CD4-positive, alpha-beta memory T cell (primary cell): ENCODE results near the gene STRN4. TPM values are rescaled to one million over a fixed set of nuclear protein-coding genes. Genes with fewer than 3 reads are reported as not detected.
A peak's percentile ranks its signal among the peaks of the same experiment; 100 is the strongest.

Experiments used
- CTCF ChIA-PET: fragments of 350-600 bp; sonication (Branson Sonifier 250); formaldehyde crosslinking; loops from one replicate; lab custom pipeline; 2021; ENCODE audit warnings: inconsistent platforms; ENCODE audit not compliant: partially characterized antibody; lab: Charles Lee
- POLR2A ChIA-PET: fragments of 350-600 bp; sonication (Branson Sonifier 250); formaldehyde crosslinking; loops from one replicate; lab custom pipeline; 2021; ENCODE audit not compliant: partially characterized antibody; lab: Charles Lee
- DNase-seq, 5 donors: peaks; one replicate each; pipeline versions ENCODE4 v3.0.0 to v3.0.0-alpha.2; 2020 to 2022; ENCODE audit warnings: mixed read lengths in 1 of 5
- H3K27ac ChIP-seq: one replicate; pipeline ENCODE4 v1.7.0; 2013; ENCODE audit warnings: low read depth, low read length
- H3K27me3 ChIP-seq: 2 replicates; pipeline ENCODE4 v1.7.0; 2013; ENCODE audit warnings: mild to moderate bottlenecking, low read length, moderate library complexity; ENCODE audit not compliant: insufficient read depth
- H3K36me3 ChIP-seq: 2 replicates; pipeline ENCODE4 v1.7.0; 2013; ENCODE audit warnings: mild to moderate bottlenecking, low read length, moderate library complexity; ENCODE audit not compliant: insufficient read depth
- H3K4me1 ChIP-seq: 2 replicates; pipeline ENCODE4 v1.7.0; 2013; ENCODE audit warnings: mild to moderate bottlenecking, low read length, moderate library complexity; ENCODE audit not compliant: insufficient read depth
- H3K4me3 ChIP-seq, 2 donors: one replicate each; pipeline ENCODE4 v1.7.0; 2013; ENCODE audit warnings: low read length in 2 of 2, mild to moderate bottlenecking in 1 of 2
- H3K9me3 ChIP-seq, 2 donors: one replicate each; pipeline ENCODE4 v1.7.0; 2013; ENCODE audit warnings: low read length in 2 of 2, control low read depth in 1 of 2; ENCODE audit not compliant: control insufficient read depth in 1 of 2
- H3K27ac Mint-ChIP-seq, 7 donors: one replicate each; pipeline ENCODE4 v1.8.0; 2020 to 2021; ENCODE audit warnings: mixed read lengths in 7 of 7, mild to moderate bottlenecking in 6 of 7, inconsistent platforms in 3 of 7, moderate library complexity in 3 of 7
- H3K27me3 Mint-ChIP-seq, 2 donors: one replicate each; pipeline ENCODE4 v1.8.0; 2020 to 2021; ENCODE audit warnings: mixed read lengths in 2 of 2
- H3K36me3 Mint-ChIP-seq, 2 donors: one replicate each; pipeline ENCODE4 v1.8.0; 2020 to 2021; ENCODE audit warnings: mixed read lengths in 2 of 2, inconsistent platforms in 1 of 2, mild to moderate bottlenecking in 1 of 2
- H3K4me1 Mint-ChIP-seq, 4 donors: one replicate each; pipeline ENCODE4 v1.8.0; 2020 to 2021; ENCODE audit warnings: mixed read lengths in 4 of 4, mild to moderate bottlenecking in 1 of 4
- H3K4me3 Mint-ChIP-seq, 8 donors: one replicate each; pipeline ENCODE4 v1.8.0; 2020 to 2021; ENCODE audit warnings: mixed read lengths in 8 of 8, mild to moderate bottlenecking in 7 of 8, moderate library complexity in 6 of 8, inconsistent platforms in 3 of 8
- H3K9me3 Mint-ChIP-seq, 8 donors: one replicate each; pipeline ENCODE4 v1.8.0; 2020 to 2021; ENCODE audit warnings: mixed read lengths in 8 of 8, mild to moderate bottlenecking in 5 of 8, inconsistent platforms in 3 of 8, moderate library complexity in 1 of 8
- intact Hi-C: fragments of 100-400 bp; cut with micrococcal nuclease; formaldehyde crosslinking; loops from one replicate; pipeline ENCODE4 v1.15.1; 2023
- polyA plus RNA-seq, 2 donors: library from polyadenylated mRNA; unstranded; fragments of 300-500 nt; fragmentation: Illumina TruSeq; gene quantifications; one replicate each; pipeline ENCODE4 v1.2.3, GENCODE V29; 2021
- total RNA-seq, 2 experiments: library from RNA; stranded (reverse); gene quantifications; one replicate each; pipeline ENCODE4 v1.2.3, GENCODE V29; 2021

The STRN4 gene
- total and polyA plus RNA-seq, 4 experiments from 2014 or later: 13.9 to 88.8 (median 52.1) TPM

GRCh38 chr19:46727757-46728156 lies 18.5 kb downstream of the STRN4 start:
- H3K4me3 Mint-ChIP-seq: no peak overlapping the region
- H3K36me3 Mint-ChIP-seq: peaks cover 22 to 76% of the 10 kb centered on the region in 2 donors
- ChIA-PET CTCF (interaction anchor here (0.8 to 6.1 kb wide), 16 partner anchors 11 to 198 kb away, joined by 3 to 173 read pairs (median 4); partner anchors contain the start of genes DACT3 and PRKD2), POLR2A (interaction anchor here (1.9 to 6.3 kb wide), 2 partner anchors 16 to 23 kb away, joined by 29 to 72 read pairs; partner anchors contain the start of gene PRKD2)
- Histone ChIP-seq H3K36me3 (peaks cover 72% of the 10 kb centered on the region), H3K27ac (no peak overlapping the region), H3K9me3 (no peaks in the 10 kb centered on the region), H3K4me1 (peaks cover 9% of the 10 kb centered on the region), H3K4me3 (no peak overlapping the region), H3K27me3 (no peaks in the 10 kb centered on the region)
- no peaks in the 10 kb centered on the region for H3K27me3 Mint-ChIP-seq
- no peak for DNase-seq
- H3K4me1 Mint-ChIP-seq: peaks cover 8 to 10% (median 9%) of the 10 kb centered on the region in 4 donors
- peaks cover 0 to 3% (median 0%) of the 10 kb centered on the region in 8 donors for H3K9me3 Mint-ChIP-seq
- intact Hi-C loops: loop anchor here (1.0 kb wide), 3 partner anchors 10 to 198 kb away; partner anchors contain the start of gene PRKD2
- no peak overlapping the region for H3K27ac Mint-ChIP-seq

DNA sequence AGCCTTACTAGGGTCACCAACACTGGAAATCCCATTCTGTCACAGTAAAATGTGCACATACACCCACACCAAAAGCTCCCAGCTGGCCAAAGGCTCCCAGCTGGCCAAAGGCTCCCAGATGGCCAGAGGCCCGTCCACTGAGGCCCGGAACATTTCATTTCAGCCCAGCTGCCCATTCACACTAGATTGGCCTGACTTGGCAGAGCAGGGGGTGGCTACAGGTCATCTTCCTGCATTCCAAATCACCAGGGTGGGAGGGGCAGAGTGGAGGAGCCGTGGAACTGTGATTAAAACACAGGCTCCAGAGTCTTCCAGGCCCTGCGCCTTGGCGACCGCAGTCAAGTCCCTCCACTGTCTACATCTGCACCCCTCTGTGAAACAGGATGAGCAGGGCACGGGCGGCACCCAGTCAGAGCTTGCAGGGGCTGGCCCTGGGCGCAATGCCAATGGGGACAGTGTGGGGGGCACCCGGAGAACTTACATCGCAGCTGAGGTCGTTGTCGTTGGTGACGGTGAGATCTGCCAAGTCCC lies 19.2 kb downstream of the STRN4 start:
- Mint-ChIP-seq H3K4me1 (peaks cover 8 to 10% (median 9%) of the 10 kb centered on the region in 4 donors), H3K4me3 (no peak overlapping the region), H3K9me3 (no peaks in the 10 kb centered on the region), H3K27me3 (no peaks in the 10 kb centered on the region), H3K27ac (no peak overlapping the region), H3K36me3 (peaks cover 20 to 76% of the 10 kb centered on the region in 2 donors)
- Histone ChIP-seq H3K4me3 (no peak overlapping the region), H3K4me1 (peaks cover 9% of the 10 kb centered on the region), H3K27ac (no peak overlapping the region), H3K9me3 (no peaks in the 10 kb centered on the region), H3K27me3 (no peaks in the 10 kb centered on the region), H3K36me3 (peaks cover 74% of the 10 kb centered on the region)
- no peak for DNase-seq
- POLR2A ChIA-PET: interaction anchor here (0.7 to 6.3 kb wide), 3 partner anchors 15 to 23 kb away, joined by 3 to 72 read pairs (median 3); partner anchors contain the start of gene PRKD2
- intact Hi-C loops: no loop called here
- CTCF ChIA-PET: interaction anchor here (3.1 to 6.1 kb wide), 4 partner anchors 17 to 113 kb away, joined by 11 to 173 read pairs (median 26); no protein-coding TSS in a partner anchor

GRCh38 chr19:46726551-46726950 lies 19.7 kb downstream of the STRN4 start:
- Mint-ChIP-seq H3K9me3 (no peaks in the 10 kb centered on the region), H3K27me3 (no peaks in the 10 kb centered on the region), H3K27ac (no peak overlapping the region), H3K4me1 (peaks cover 8 to 10% (median 9%) of the 10 kb centered on the region in 4 donors), H3K36me3 (peaks cover 15 to 74% of the 10 kb centered on the region in 2 donors), H3K4me3 (no peak overlapping the region)
- ChIA-PET CTCF (interaction anchor here (3.1 to 6.1 kb wide), 4 partner anchors 17 to 112 kb away, joined by 11 to 173 read pairs (median 26); no protein-coding TSS in a partner anchor), POLR2A (interaction anchor here (0.7 to 6.3 kb wide), 3 partner anchors 15 to 22 kb away, joined by 3 to 72 read pairs (median 3); partner anchors contain the start of gene PRKD2)
- DNase-seq: no peak
- Histone ChIP-seq H3K27me3 (no peaks in the 10 kb centered on the region), H3K36me3 (peaks cover 74% of the 10 kb centered on the region), H3K9me3 (no peaks in the 10 kb centered on the region), H3K4me3 (no peak overlapping the region), H3K4me1 (peaks cover 9% of the 10 kb centered on the region), H3K27ac (no peak overlapping the region)
- intact Hi-C loops: no loop called here

- Mint-ChIP-seq H3K27ac (peak overlapping the region in 3 of 7 donors; percentile 46 to 76 (median 65)), H3K27me3 (no peaks in the 10 kb centered on the region), H3K36me3 (peaks cover 12 to 73% of the 10 kb centered on the region in 2 donors), H3K4me1 (peaks cover 8 to 10% (median 9%) of the 10 kb centered on the region in 4 donors), H3K9me3 (no peaks in the 10 kb centered on the region), H3K4me3 (no peak overlapping the region)
- Histone ChIP-seq H3K9me3 (no peaks in the 10 kb centered on the region), H3K4me3 (no peak overlapping the region), H3K27ac (no peak overlapping the region), H3K36me3 (peaks cover 70% of the 10 kb centered on the region), H3K27me3 (no peaks in the 10 kb centered on the region), H3K4me1 (peaks cover 9% of the 10 kb centered on the region)
- POLR2A ChIA-PET: interaction anchor here (1.2 to 6.3 kb wide), 2 partner anchors 12 to 14 kb away, joined by 4 to 72 read pairs; partner anchors contain the start of gene PRKD2
- DNase-seq: no peak
- intact Hi-C loops: no loop called here
- CTCF ChIA-PET: interaction anchor here (3.6 kb wide), 1 partner anchor 22 kb away, joined by 22 read pairs; no protein-coding TSS in a partner anchor
Observed at GRCh38 chr19:46725859-46726393, 20.3 kb downstream of the STRN4 start.

GRCh38 chr19:46725036-46725820 lies 21.0 kb downstream of the STRN4 start:
- ChIA-PET CTCF (interaction anchor here (3.6 kb wide), 1 partner anchor 22 kb away, joined by 22 read pairs; no protein-coding TSS in a partner anchor), POLR2A (interaction anchor here (1.2 kb wide), 1 partner anchor 11 kb away, joined by 4 read pairs; no protein-coding TSS in a partner anchor)
- H3K27ac Mint-ChIP-seq: no peak overlapping the region
- peaks cover 15 to 70% of the 10 kb centered on the region in 2 donors for H3K36me3 Mint-ChIP-seq
- no peak overlapping the region for H3K4me3 ChIP-seq
- peaks cover 9% of the 10 kb centered on the region for H3K4me1 ChIP-seq
- H3K27me3 ChIP-seq: no peaks in the 10 kb centered on the region
- no peaks in the 10 kb centered on the region for H3K27me3 Mint-ChIP-seq
- DNase-seq: no peak
- H3K36me3 ChIP-seq: peaks cover 65% of the 10 kb centered on the region
- peaks cover 8 to 14% (median 10%) of the 10 kb centered on the region in 4 donors for H3K4me1 Mint-ChIP-seq
- no peak overlapping the region for H3K27ac ChIP-seq
- H3K9me3 ChIP-seq: no peaks in the 10 kb centered on the region
- intact Hi-C loops: no loop called here
- H3K4me3 Mint-ChIP-seq: no peak overlapping the region
- no peaks in the 10 kb centered on the region for H3K9me3 Mint-ChIP-seq

GRCh38 chr19:46724468-46724867 lies 21.8 kb downstream of the STRN4 start:
- Histone ChIP-seq H3K4me1 (peaks cover 13% of the 10 kb centered on the region), H3K9me3 (no peaks in the 10 kb centered on the region), H3K36me3 (peaks cover 64% of the 10 kb centered on the region), H3K27ac (no peak overlapping the region), H3K27me3 (no peaks in the 10 kb centered on the region), H3K4me3 (no peak overlapping the region)
- Mint-ChIP-seq H3K4me3 (no peak overlapping the region), H3K9me3 (no peaks in the 10 kb centered on the region), H3K27ac (no peak overlapping the region), H3K36me3 (peaks cover 15 to 64% of the 10 kb centered on the region in 2 donors), H3K4me1 (peaks cover 9 to 20% (median 12%) of the 10 kb centered on the region in 4 donors), H3K27me3 (no peaks in the 10 kb centered on the region)
- ChIA-PET CTCF (interaction anchor here (3.6 kb wide), 1 partner anchor 21 kb away, joined by 22 read pairs; no protein-coding TSS in a partner anchor), POLR2A (interaction anchor here (2.1 kb wide), 1 partner anchor 11 kb away, joined by 13 read pairs; no protein-coding TSS in a partner anchor)
- intact Hi-C loops: no loop called here
- no peak for DNase-seq
